Adrenal gland (tissue), 5 donors: ENCODE data around the gene NUP188.

Experiments used
- POLR2A ChIP-seq, 2 donors: fragments of 450-650 bp; IDR thresholded peaks; one replicate each; pipeline ENCODE4 v1.6.1; 2017; ENCODE audit warnings: antibody characterized with exemption in 2 of 2, mild to moderate bottlenecking in 2 of 2, moderate library complexity in 1 of 2
- TF ChIP-seq, protein P1 (sequence below), 6 experiments: fragments of 450-650 bp in 4 of 6; fragments of 200-600 bp in 2 of 6; sonication (generic) in 1 of 6; IDR thresholded peaks; 1 replicate in 5 of 6; 2 replicates in 1 of 6; pipeline versions ENCODE4 v1.5.1 to v1.8.0; 2016 to 2021; ENCODE audit warnings: antibody characterized with exemption in 6 of 6, mild to moderate bottlenecking in 2 of 6, moderate library complexity in 1 of 6
- donor health status: DM: no; HTN: no; CAD: no.

DNA sequence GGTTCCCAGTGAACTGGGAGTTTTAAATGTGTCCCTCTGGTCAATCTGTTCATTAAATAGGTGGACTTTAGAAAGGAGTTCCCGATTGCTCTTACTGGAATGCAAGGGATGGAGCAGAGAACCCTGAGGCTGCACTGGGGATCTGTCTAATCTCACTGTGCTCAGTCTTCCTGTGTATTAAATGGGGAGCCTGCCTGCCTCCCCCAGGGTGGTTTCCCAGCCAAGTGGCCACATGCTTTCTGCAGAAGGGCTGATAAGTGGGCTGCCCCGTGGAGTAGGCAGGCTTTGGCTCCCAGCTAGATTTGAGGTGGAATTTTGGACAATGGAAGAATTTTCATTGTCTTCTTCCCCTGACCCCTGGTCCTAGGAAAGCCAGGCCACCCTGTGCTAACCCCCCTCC, 40.8 kb upstream of the NUP188 start:
- TF ChIP-seq, protein P1, sequence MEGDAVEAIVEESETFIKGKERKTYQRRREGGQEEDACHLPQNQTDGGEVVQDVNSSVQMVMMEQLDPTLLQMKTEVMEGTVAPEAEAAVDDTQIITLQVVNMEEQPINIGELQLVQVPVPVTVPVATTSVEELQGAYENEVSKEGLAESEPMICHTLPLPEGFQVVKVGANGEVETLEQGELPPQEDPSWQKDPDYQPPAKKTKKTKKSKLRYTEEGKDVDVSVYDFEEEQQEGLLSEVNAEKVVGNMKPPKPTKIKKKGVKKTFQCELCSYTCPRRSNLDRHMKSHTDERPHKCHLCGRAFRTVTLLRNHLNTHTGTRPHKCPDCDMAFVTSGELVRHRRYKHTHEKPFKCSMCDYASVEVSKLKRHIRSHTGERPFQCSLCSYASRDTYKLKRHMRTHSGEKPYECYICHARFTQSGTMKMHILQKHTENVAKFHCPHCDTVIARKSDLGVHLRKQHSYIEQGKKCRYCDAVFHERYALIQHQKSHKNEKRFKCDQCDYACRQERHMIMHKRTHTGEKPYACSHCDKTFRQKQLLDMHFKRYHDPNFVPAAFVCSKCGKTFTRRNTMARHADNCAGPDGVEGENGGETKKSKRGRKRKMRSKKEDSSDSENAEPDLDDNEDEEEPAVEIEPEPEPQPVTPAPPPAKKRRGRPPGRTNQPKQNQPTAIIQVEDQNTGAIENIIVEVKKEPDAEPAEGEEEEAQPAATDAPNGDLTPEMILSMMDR (IDR thresholded peaks at IDR 0.05): no peak
- TF ChIP-seq POLR2A (IDR thresholded peaks at IDR 0.05): no peak
